GM12864 (cell line): ENCODE data around the gene GUCD1.
A peak's percentile ranks its signal among the peaks of the same experiment; 100 is the strongest.
"Not testable (repeated sequence)": the region's sequence is repeated elsewhere in the genome, so short reads cannot be mapped to it uniquely, and the experiment has no call there.

ENCODE experiments used
- DNase-seq: peaks from one replicate; pipeline ENCODE4 v3.0.0-alpha.2; 2011; ENCODE audit warnings: low read depth
- H3K4me3 ChIP-seq: 2 replicates; pipeline ENCODE4 v1.5.1; 2011; ENCODE audit warnings: mild to moderate bottlenecking, low read depth, low read length, control low read depth
- CTCF ChIP-seq: IDR thresholded peaks from 2 replicates; pipeline ENCODE4 v1.5.1; 2011; ENCODE audit warnings: low read depth, mild to moderate bottlenecking, moderate library complexity, low read length, control low read depth, inconsistent platforms; ENCODE audit errors: missing control alignments

Gene GUCD1

GRCh38 chr22:24555165-24556039 is 464 bp upstream of the GUCD1 start, which contains the start of gene SNRPD3:
Gene SNRPD3, plus strand, starts transcription at chr22:24555999. Its CDS starts 1,676 bp downstream, at chr22:24557675.
- DNase-seq = peak; percentile 92
- no peak for TF ChIP-seq CTCF

GRCh38 chr22:24553597-24554312 is 1.2 kb downstream of the GUCD1 start:
- TF ChIP-seq CTCF = no peak
- peak overlapping the region; percentile 82 for H3K4me3 ChIP-seq
- no peak for DNase-seq

More at GRCh38 chr22:24555165-24556039, 464 bp upstream of the GUCD1 start, which contains the start of gene SNRPD3:
- peak within 1 kb of the TSS; percentile 82 for H3K4me3 ChIP-seq

- DNase-seq, H3K4me3 ChIP-seq: not testable (repeated sequence)
Measured at GRCh38 chr22:24552503-24553286, 2.2 kb downstream of the GUCD1 start.

- TF ChIP-seq CTCF = no peak
- no peak for DNase-seq
- no peak overlapping the region for H3K4me3 ChIP-seq
Measured at GRCh38 chr22:24550902-24551435, 4.0 kb downstream of the GUCD1 start.

GRCh38 chr22:24550028-24550901 is 4.7 kb downstream of the GUCD1 start:
- TF ChIP-seq CTCF = no peak
- DNase-seq = no peak
- no peak overlapping the region for H3K4me3 ChIP-seq

- no peak for TF ChIP-seq CTCF
- DNase-seq = no peak
- no peak overlapping the region for H3K4me3 ChIP-seq
Measured at GRCh38 chr22:24548812-24549211, 6.1 kb downstream of the GUCD1 start.
